ENCODE data around the gene HS3ST4.

GRCh38 chr16:26186091-26186615, 494.4 kb downstream of the HS3ST4 start:
- no peak for TF ChIP-seq POLR2A (IDR thresholded peaks at IDR 0.05)
- no peak for TF ChIP-seq POLR2AphosphoS5 (IDR thresholded peaks at IDR 0.05)
